Spleen (tissue), 11 donors: ENCODE measurements around the gene CWC22. TPM values are rescaled to one million over a fixed set of nuclear protein-coding genes. Genes with fewer than 3 reads are reported as not detected.
"Not testable (repeated sequence)": the region's sequence is repeated elsewhere in the genome, so short reads cannot be mapped to it uniquely, and the experiment has no call there.

Experiments
- DNase-seq: peaks from one replicate; pipeline ENCODE4 v3.0.0-alpha.2; 2020
- H3K27ac ChIP-seq, 8 donors: fragments of 200-600 bp; sonication (generic) in 7 of 8; 1 replicate in 4 of 8; 2 replicates in 4 of 8; pipeline versions ENCODE4 v1.5.0 to v1.8.0; 2016 to 2021; ENCODE audit warnings: inconsistent platforms in 4 of 8, mild to moderate bottlenecking in 4 of 8, moderate library complexity in 1 of 8
- H3K27me3 ChIP-seq, 7 donors: fragments of 200-600 bp; sonication (generic) in 6 of 7; replicated peaks in 1 of 7; 1 replicate in 4 of 7; 2 replicates in 3 of 7; pipeline versions ENCODE4 v1.5.0 to v1.8.0; 2016 to 2021; ENCODE audit warnings: inconsistent platforms in 3 of 7, mild to moderate bottlenecking in 1 of 7
- H3K36me3 ChIP-seq, 6 donors: fragments of 200-600 bp; sonication (generic) in 5 of 6; 1 replicate in 4 of 6; 2 replicates in 2 of 6; pipeline versions ENCODE4 v1.5.0 to v1.8.0; 2016 to 2021; ENCODE audit warnings: inconsistent platforms in 2 of 6
- H3K4me1 ChIP-seq, 6 donors: fragments of 200-600 bp; sonication (generic) in 5 of 6; 1 replicate in 3 of 6; 2 replicates in 3 of 6; pipeline versions ENCODE4 v1.5.0 to v1.8.0; 2016 to 2021; ENCODE audit warnings: inconsistent platforms in 3 of 6
- H3K4me3 ChIP-seq, 8 donors: fragments of 200-600 bp; sonication (generic) in 7 of 8; 1 replicate in 4 of 8; 2 replicates in 4 of 8; pipeline versions ENCODE4 v1.5.0 to v1.8.0; 2016 to 2021; ENCODE audit warnings: inconsistent platforms in 4 of 8, mild to moderate bottlenecking in 4 of 8, moderate library complexity in 2 of 8
- H3K9me3 ChIP-seq, 8 donors: fragments of 200-600 bp; sonication (generic) in 7 of 8; 1 replicate in 4 of 8; 2 replicates in 4 of 8; pipeline versions ENCODE4 v1.5.0 to v1.8.0; 2016 to 2021; ENCODE audit warnings: inconsistent platforms in 4 of 8
- POLR2A ChIP-seq, 3 donors: fragments of 450-650 bp; IDR thresholded peaks; one replicate each; pipeline ENCODE4 v1.5.1; 2017; ENCODE audit warnings: antibody characterized with exemption in 3 of 3, mild to moderate bottlenecking in 1 of 3
- POLR2AphosphoS5 ChIP-seq, 3 donors: sonication (generic); formaldehyde crosslinking; IDR thresholded peaks; one replicate each; pipeline ENCODE4 v1.5.1; 2017; ENCODE audit warnings: antibody characterized with exemption in 3 of 3
- WGBS, 5 donors: extraction: QIAGEN DNeasy Blood & Tissue Kit in 3 of 5; methylation state at CpG; one replicate each; pipeline versions ENCODE4 v1.1.5 to v1.1.7; 2013 to 2018; 5-methylcytosine and 5-hydroxymethylcytosine counted together
- intact Hi-C: fragments of 100-400 bp; cut with DNase I; formaldehyde crosslinking; loops from one replicate; pipeline ENCODE4 v1.15.0; 2023; ENCODE audit warnings: low total_unique reads
- polyA plus RNA-seq, 3 donors: library from polyadenylated mRNA; stranded (reverse); fragments of 200-250 nt; gene quantifications; one replicate each; pipeline ENCODE4 v1.2.1, GENCODE V29; 2013
- total RNA-seq, 7 donors: library from RNA; depleted of rRNA in 3 of 7; stranded (reverse); fragments of >200 nt in 3 of 7; fragmentation: NEBNext Ultra II Directional in 4 of 7; extraction: Animal tissue kit (Norgen Biotek cat#: 25700) in 4 of 7; gene quantifications; one replicate each; pipeline versions ENCODE4 v1.1.0 to v1.2.1, GENCODE V29; 2016 to 2021
- TF ChIP-seq, protein P1 (sequence below), 11 experiments: fragments of 200-600 bp in 7 of 11; fragments of 450-650 bp in 4 of 11; sonication (generic) in 4 of 11; IDR thresholded peaks in 8 of 11; conservative IDR thresholded peaks in 3 of 11; 1 replicate in 7 of 11; 2 replicates in 4 of 11; pipeline versions ENCODE4 v1.4.0 to v1.8.0; 2016 to 2021; ENCODE audit warnings: antibody characterized with exemption in 11 of 11, inconsistent platforms in 4 of 11, mild to moderate bottlenecking in 1 of 11
- donor health status: healthy with polysubstance abuse.
- donor health status: DM: no; HTN: no; CAD: no; lungs with moderate emphysema.
- donor health status: DM: no; HTN: no; CAD: no.
- donor health status: Bipolar disorder and iron deficiency.
- donor health status: healthy.
- donor health status: DM: no; HTN: no; CAD: no.
- donor health status: DM: yes; HTN: yes; CAD: no.

CWC22 gene
- total and polyA plus RNA-seq, 10 donors: 9.6 to 31.7 (median 21.5) TPM

DNA sequence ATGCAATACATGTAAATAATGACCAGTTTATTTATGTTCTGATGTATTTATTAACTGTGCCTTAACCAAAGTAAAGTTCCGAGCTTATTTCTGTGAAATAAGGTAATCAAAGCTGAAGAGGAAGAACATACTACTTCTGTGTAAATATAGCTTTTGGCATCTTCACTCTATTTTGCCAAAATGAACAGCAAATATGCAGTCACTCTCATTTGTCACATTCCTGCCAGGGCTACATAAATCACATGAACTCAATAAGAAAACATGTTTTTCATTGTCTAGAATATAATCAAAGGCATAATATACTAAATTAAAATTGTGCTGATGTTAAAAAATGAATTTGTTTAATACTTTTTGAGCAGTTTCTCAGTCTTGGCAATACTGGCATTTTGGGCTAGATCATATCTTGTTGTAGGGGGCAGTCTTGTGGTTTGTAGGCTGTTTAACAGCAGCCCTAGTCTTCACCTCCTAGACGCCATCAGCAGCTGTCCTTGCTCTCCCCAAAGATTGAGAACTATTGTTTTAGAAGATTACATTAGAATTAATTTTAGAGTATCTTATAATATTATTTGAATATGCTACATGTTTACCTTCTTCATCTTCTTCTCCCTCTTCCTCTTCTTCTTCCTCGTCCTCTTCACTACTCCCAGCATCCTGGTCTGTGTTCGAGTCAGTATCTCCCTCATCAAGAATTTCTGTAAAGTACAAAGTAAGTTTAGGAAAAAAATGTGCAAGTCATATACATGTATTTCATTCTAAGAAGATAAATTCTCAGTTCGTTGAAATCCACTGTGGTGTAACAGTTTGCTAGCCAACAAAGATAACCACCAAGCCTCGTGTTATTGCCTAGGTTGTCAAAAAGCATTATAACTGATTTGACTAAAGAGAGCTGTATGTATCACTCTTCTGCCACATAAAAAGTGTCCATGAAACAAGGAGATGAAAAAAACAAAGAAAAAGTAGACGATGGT, 41.5 kb downstream of the CWC22 start:
- no peak for DNase-seq
- Histone ChIP-seq H3K4me3 (no peak overlapping the region), H3K36me3 (peaks cover 0 to 100% (median 50%) of the 10 kb centered on the region in 6 donors), H3K4me1 (no peaks in the 10 kb centered on the region), H3K9me3 (no peaks in the 10 kb centered on the region), H3K27me3 (no peaks in the 10 kb centered on the region), H3K27ac (no peak overlapping the region)
- TF ChIP-seq POLR2AphosphoS5 (IDR thresholded peaks at IDR 0.05) (no peak), POLR2A (IDR thresholded peaks at IDR 0.05) (no peak)
- TF ChIP-seq, protein P1, sequence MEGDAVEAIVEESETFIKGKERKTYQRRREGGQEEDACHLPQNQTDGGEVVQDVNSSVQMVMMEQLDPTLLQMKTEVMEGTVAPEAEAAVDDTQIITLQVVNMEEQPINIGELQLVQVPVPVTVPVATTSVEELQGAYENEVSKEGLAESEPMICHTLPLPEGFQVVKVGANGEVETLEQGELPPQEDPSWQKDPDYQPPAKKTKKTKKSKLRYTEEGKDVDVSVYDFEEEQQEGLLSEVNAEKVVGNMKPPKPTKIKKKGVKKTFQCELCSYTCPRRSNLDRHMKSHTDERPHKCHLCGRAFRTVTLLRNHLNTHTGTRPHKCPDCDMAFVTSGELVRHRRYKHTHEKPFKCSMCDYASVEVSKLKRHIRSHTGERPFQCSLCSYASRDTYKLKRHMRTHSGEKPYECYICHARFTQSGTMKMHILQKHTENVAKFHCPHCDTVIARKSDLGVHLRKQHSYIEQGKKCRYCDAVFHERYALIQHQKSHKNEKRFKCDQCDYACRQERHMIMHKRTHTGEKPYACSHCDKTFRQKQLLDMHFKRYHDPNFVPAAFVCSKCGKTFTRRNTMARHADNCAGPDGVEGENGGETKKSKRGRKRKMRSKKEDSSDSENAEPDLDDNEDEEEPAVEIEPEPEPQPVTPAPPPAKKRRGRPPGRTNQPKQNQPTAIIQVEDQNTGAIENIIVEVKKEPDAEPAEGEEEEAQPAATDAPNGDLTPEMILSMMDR (IDR thresholded peaks at IDR 0.05 in 8 of 11, conservative IDR thresholded peaks at IDR 0.05 in 3 of 11): no peak
- intact Hi-C loops: no loop called here
- WGBS, 5 donors: 92 to 96% (median 93%) methylated on average over 7 of the region's 7 CpGs

DNA sequence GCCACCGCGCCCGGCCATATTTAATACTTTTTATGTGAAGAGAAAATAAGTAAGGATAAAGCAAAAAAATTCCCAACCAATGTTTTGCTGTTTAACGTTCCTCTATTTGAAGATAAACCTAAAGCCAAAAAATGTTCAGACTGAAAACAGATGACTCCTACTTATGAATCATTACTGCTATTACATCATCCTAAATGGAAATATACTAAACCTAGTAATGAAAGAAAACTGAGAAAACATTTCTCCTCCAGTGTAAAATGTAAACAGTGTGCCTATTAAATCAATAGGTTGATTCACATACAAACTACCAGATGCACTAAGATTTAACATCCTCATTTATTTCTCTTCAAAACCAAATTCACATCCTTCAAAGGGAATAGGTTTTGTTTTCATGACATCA, 43.5 kb downstream of the CWC22 start:
- H3K4me3 ChIP-seq: no peak overlapping the region
- no peaks in the 10 kb centered on the region for H3K4me1 ChIP-seq
- H3K9me3 ChIP-seq: no peaks in the 10 kb centered on the region
- H3K36me3 ChIP-seq: peaks cover 0 to 100% (median 35%) of the 10 kb centered on the region in 6 donors
- DNase-seq: no peak
- H3K27me3 ChIP-seq: no peaks in the 10 kb centered on the region
- 91 to 98% (median 95%) methylated on average over 4 of the region's 4 CpGs for WGBS, 5 donors
- intact Hi-C loops: no loop called here
- H3K27ac ChIP-seq: no peak overlapping the region
- no peak for TF ChIP-seq POLR2AphosphoS5 (IDR thresholded peaks at IDR 0.05)
- TF ChIP-seq, protein P1 (IDR thresholded peaks at IDR 0.05 in 8 of 11, conservative IDR thresholded peaks at IDR 0.05 in 3 of 11): no peak
- TF ChIP-seq POLR2A (IDR thresholded peaks at IDR 0.05): no peak

DNA sequence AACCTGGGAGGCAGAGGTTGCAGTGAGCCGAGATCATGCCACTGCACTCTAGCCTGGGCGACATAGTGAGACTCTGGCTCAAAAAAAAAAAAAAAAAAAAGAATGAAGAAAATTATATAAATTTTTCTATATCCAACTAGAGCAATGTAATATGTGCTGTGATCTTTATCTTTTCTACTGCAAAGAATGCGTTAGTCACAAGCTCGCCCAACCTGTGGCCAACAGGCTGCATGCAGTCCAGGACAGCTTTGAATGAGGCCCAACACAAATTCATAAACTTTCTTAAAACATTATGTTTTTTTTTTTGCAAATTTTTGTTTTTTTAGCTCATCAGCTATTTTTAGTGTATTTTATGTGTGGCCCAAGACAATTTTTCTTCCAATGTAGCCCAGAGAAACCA, 48.8 kb downstream of the CWC22 start:
- 96 to 100% (median 97%) methylated on average over 4 of the region's 4 CpGs for WGBS, 5 donors
- H3K27ac ChIP-seq, H3K9me3 ChIP-seq, H3K4me1 ChIP-seq, intact Hi-C loops, DNase-seq, H3K27me3 ChIP-seq, H3K4me3 ChIP-seq: not testable (repeated sequence)
- peaks cover 0 to 98% (median 40%) of the 10 kb centered on the region in 6 donors for H3K36me3 ChIP-seq

DNA sequence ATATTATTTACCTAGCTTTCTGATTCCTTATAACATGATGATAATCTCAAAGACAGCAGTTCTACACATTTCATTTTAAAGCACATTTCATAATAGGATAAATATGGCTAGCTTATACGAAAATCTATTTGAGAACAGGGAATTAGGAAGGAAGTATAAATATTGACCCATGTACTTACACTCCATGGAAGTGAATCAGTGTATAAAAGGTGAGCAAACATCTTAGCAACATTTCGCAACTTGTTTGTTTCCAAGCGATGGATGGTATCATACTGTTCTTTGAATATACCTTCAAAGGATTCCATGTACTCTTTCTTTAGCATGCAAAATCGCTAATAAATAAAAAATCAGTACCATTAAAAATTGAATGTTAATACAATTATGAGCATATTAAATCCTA, 53.1 kb downstream of the CWC22 start:
- Histone ChIP-seq H3K4me1 (no peaks in the 10 kb centered on the region), H3K36me3 (peaks cover 0 to 98% (median 79%) of the 10 kb centered on the region in 6 donors), H3K27ac (no peak overlapping the region), H3K4me3 (no peak overlapping the region), H3K9me3 (no peaks in the 10 kb centered on the region), H3K27me3 (no peaks in the 10 kb centered on the region)
- TF ChIP-seq POLR2A (IDR thresholded peaks at IDR 0.05) (no peak), POLR2AphosphoS5 (IDR thresholded peaks at IDR 0.05) (no peak)
- TF ChIP-seq, protein P1 (IDR thresholded peaks at IDR 0.05 in 8 of 11, conservative IDR thresholded peaks at IDR 0.05 in 3 of 11): no peak
- no peak for DNase-seq
- 91 to 97% (median 94%) methylated on average over 4 of the region's 4 CpGs for WGBS, 5 donors
- intact Hi-C loops: no loop called here
